ENCODE measurements around the gene HDAC4.
A peak's percentile ranks its signal among the peaks of the same experiment; 100 is the strongest.

Gene HDAC4

GRCh38 chr2:239275847-239276831 is 124.7 kb downstream of the HDAC4 start:
- no peak for DNase-seq

GRCh38 chr2:239275044-239275685 is 125.7 kb downstream of the HDAC4 start:
- DNase-seq = peak; percentile 80 to 83

DNA sequence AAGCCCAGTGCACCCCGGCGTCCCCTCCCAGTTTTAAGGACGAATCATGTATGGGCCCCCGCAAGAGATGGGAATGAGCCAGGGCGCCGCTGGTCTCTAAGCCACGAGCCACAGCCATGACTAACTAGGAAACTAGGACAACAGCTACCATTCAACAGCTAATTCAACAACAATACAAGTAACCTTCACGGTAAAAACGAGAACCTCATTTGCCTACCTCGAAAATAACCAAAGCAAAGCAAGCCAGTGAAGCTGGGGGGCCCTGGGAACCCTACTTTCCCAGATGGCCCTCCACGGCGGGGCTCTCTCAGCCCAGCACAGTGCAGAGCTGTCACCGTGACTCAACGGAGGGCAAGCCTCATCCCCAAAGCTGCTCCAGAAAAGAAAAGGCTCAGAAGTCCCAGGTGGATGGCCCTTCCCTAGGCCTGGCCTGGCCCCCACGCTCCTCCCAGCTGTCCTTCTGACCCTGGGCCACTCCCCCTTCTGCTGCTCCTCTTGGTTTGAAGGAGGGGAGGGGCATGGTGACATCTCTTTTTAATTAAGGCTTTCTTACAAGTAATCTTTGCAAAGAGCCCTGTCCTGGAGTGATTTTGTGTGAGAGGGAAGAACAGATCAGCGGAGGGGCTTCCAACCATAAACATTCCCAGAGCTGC is 126.3 kb downstream of the HDAC4 start:
- peak in 1 of 2 donors; percentile 3 for DNase-seq

DNA sequence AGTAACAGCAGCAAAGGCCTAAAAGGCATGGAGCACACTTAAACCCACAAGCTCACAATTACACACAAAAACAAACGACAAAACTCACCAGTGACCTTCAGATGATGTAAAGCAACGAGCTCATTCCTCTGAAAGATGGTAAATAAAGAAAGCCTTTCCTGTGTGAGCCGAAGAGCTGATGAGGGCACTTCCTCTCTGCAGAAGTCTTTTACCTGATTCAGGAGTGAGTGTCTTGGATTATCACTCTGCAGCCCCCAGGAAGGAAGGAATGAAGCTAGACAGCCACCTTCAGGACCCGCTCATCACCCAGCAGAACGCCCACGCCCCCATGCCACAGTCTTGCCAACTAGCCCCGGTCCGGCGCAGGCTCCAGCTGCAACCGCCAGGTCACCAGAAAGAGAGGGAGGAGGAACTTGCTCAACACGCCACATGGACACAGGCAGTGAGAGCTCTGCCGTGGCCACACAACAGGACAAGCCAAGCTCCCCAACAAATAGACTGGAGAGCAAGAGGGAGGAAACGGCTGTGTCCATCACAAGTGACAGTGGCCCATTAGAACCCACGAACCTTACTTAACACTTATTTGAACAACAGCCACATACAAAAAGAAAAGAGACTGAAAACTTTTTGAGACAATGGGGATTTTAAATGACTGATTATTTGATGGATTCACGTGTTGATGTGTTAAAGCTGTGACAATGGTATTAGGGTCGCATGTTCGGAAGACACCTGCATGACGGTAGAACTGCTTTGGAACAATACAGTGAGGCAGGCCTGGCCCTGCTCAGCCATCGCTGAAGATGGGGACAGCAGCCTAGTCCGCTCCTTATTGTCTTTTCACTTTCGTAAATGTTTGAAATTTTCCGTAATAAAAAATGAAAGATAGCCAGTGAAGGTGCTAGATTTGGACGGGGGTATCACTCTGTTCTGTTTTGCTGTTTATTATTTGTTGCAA is 127.3 kb downstream of the HDAC4 start:
- DNase-seq = no peak

DNA sequence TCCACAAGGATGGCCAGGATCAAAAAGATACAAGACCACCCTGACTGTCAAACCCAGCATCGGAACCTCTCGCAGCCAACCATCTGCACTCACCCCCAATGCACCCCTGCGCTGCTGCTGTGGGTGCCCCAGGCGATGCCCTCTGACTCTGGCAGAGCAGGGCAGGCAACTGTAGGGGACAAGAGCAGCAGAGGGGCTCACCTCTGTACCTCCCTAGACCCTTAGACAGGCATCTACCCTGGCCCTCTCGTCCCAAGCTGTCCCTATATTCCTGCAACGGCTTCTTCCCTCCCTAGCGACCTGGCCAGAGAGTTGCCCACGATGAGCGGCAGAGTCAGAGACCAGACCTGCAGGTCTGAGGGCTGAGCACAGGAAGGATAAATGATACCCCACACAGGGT is 128.2 kb downstream of the HDAC4 start:
- DNase-seq = no peak

GRCh38 chr2:239271882-239272281 is 128.9 kb downstream of the HDAC4 start:
- DNase-seq = no peak

GRCh38 chr2:239271471-239271870 is 129.3 kb downstream of the HDAC4 start:
- DNase-seq = no peak

GRCh38 chr2:239269916-239270315 is 130.9 kb downstream of the HDAC4 start:
- no peak for DNase-seq

DNA sequence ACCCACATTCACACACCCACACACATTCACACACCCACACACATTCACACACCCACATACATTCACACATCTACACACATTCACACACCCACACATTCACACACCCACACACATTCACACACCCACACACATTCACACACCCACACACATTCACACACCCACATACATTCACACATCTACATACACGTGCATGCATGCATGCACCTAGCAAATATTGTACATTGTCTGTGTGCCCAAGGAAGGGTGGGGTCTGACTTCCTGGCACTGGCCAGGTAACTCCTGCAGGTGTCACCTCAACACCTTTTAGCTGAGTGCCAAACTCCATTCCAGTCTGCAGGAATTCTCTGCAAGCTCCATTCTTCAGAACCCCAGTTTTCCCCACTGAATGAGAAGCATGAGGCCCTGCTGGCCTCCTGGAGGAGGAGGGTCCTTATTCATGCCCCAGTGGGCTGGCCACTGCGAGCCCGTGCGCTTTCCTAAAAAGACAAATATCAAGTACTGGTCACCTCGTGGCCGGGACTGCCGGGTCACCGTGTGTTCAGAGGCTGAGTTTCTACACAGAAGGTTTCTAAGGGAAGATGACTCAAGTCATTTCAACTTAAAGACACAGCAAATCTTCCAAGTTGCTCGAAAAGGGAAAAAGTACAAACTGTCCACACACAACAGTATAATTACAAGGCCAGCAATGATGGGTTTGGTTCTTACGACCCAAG is 131.5 kb downstream of the HDAC4 start:
- DNase-seq = peak in 1 of 2 donors; percentile 54

- DNase-seq = no peak
Observed at GRCh38 chr2:239268549-239268948, 132.3 kb downstream of the HDAC4 start.

- DNase-seq = no peak
Observed at GRCh38 chr2:239268082-239268481, 132.7 kb downstream of the HDAC4 start.

DNA sequence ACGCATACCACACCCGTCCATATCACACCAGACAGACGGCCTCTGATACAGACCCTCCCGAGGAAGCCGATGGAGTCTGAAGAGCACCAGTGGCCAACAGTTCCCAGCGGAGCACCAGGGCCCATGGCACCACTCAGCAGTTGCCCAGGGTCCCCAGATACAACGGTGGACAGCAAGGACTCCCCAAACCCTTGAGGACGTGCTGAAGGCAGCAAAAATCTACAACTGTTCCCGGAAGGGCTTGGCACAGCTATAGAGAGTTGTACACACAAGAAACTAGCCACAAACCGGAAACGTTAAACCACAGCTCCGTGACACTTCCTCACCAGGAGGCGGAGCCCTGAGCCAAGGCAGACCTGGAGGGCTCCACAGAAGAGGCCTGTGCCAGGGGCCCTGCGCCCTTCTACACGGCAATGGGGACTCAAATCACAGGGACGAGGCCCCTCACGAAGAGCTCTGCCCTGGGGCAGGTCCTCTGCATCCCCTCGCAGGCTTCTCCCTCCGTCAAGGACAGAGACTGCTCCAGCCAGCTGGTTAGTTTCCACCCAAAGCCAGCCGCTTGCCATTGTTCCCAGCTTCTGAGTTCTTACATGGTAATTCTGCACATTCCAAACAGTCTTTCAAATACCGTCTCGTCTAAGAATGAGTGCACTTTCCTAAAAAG is 133.4 kb downstream of the HDAC4 start:
- DNase-seq = peak; percentile 88 to 89

DNA sequence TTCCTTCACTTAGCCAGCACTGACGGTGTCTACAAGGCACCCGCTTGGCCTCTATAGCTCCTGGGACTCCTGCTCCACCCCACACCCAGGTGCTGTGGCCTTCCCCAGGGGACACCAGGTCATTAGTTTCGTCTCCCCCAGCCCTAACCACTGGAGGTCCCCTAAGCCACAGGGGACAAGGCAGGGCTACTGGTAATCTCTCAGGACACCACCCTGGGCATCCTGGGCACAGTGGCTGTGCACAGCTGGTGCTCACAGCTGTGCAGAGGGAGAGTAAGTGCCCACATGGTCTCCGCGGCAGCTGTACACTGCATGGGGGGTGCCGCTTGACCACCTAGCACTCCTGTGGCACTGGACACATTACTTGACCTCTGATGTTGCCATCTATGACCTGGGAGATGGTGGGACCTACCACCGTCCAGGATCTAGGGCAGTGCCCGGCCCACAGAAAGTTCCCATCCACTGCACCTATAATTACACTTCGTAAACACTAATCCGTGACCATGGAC is 134.0 kb downstream of the HDAC4 start:
- DNase-seq = no peak

- no peak for DNase-seq
Observed at GRCh38 chr2:239266434-239266766, 134.4 kb downstream of the HDAC4 start.

GRCh38 chr2:239265681-239266433 is 135.0 kb downstream of the HDAC4 start:
- DNase-seq = no peak

DNA sequence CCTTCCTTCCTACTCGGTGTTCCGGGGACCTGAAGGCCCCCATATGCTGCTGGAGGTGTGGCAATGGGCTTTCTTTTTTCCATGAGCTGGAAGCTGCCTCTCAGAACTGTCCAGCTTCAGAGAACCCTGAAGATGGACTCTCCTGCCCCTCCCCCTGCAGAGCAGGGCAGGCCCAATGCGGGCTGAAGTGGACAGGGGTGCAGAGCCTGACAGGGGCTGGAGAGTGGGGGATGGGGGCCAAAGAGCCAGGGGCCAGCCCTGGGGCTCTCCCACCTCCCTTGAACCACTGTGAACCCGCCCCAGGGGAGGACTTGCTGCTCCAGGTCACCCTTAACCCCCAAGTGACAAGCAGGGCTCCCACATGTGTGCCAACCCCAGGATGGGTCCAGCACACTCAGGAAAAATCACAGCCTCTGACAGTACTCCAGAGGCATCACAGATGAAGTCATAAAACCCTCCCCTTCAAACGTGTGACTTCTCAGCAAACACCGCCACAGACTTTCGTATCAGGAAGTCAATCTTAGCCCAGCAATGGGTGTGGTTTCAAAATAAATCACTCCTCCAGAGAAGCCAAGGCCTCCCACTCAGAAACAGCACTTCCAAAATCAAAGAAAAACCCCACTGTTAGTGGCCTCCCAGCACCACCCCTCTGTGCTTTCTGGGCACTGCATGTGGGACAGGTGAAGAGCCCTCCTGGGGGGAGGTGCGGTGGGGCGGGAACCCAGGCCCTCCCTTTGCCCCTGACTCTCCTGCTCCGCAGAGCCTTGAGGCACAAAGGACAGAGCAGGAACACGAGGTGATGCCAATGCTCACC is 135.8 kb downstream of the HDAC4 start:
- peak; percentile 66 for DNase-seq

GRCh38 chr2:239264492-239264837 is 136.4 kb downstream of the HDAC4 start:
- DNase-seq = no peak

- DNase-seq = no peak
Observed at GRCh38 chr2:239263669-239264491, 136.9 kb downstream of the HDAC4 start.

DNA sequence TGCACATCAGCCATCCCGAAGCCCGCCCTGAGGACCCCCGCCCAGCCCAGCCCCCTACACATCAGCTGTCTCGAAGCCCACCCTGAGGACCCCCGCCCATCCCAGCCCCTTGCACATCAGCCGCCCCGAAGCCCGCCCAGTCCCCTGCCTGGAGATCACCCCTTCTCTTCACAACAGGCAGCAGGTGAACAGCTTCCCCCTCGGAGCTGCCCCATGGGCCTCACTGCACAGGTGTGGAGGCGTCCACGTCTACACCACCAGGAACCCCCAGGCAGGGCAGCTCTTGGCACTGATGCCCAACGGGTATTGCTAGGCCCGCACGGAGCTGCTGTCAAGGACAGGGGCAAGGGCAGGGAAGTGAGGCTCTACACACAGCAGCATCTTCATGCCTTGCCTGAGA is 137.6 kb downstream of the HDAC4 start:
- no peak for DNase-seq
